HepG2 (cell line): ENCODE measurements around the gene ADM5. TPM values are rescaled to one million over a fixed set of nuclear protein-coding genes. Genes with fewer than 3 reads are reported as not detected.

ENCODE experiments used
- CREB1 ChIP-seq, 2 experiments: fragments of 450-650 bp in 1 of 2; IDR thresholded peaks; 2 replicates each; pipeline ENCODE4 v1.6.1; 2016 to 2017; ENCODE audit warnings: control low read depth in 1 of 2, mild to moderate bottlenecking in 1 of 2, missing compliant biosample characterization in 1 of 2, missing genetic modification characterization in 1 of 2
- E2F2 ChIP-seq: sonication (generic); formaldehyde crosslinking; IDR thresholded peaks from 2 replicates; pipeline ENCODE4 v1.4.0; 2020; ENCODE audit warnings: missing genetic modification reagents, borderline replicate concordance
- FOXO4 ChIP-seq: sonication (generic); formaldehyde crosslinking; conservative IDR thresholded peaks from 2 replicates; pipeline ENCODE4 v1.8.1; 2023; ENCODE audit warnings: missing genetic modification reagents
- HDAC1 ChIP-seq: sonication (generic); formaldehyde crosslinking; IDR thresholded peaks from 2 replicates; pipeline ENCODE4 v1.5.1; 2020; ENCODE audit warnings: mild to moderate bottlenecking, missing genetic modification reagents
- KLF16 ChIP-seq, 2 experiments: sonication (generic) in 1 of 2; formaldehyde crosslinking in 1 of 2; IDR thresholded peaks; 2 replicates each; pipeline versions ENCODE4 v1.6.1 to v1.8.0; 2016 to 2023; ENCODE audit warnings: missing genetic modification reagents in 2 of 2, missing compliant biosample characterization in 1 of 2
- NCOA2 ChIP-seq: sonication (generic); formaldehyde crosslinking; IDR thresholded peaks from 2 replicates; pipeline ENCODE4 v1.8.0; 2022; ENCODE audit warnings: inconsistent platforms
- RFX5 ChIP-seq: IDR thresholded peaks from 2 replicates; pipeline ENCODE4 v1.6.1; 2011; ENCODE audit warnings: low read depth, low read length, improper control_type of control experiment
- RXRA ChIP-seq: sonication (generic); formaldehyde crosslinking; IDR thresholded peaks from 2 replicates; pipeline ENCODE4 v1.5.1; 2020; ENCODE audit warnings: missing genetic modification reagents
- SP1 ChIP-seq, 2 experiments: fragments of 450-650 bp in 1 of 2; sonication (generic) in 1 of 2; formaldehyde crosslinking in 1 of 2; IDR thresholded peaks; 2 replicates each; pipeline versions ENCODE4 v1.4.0 to v1.6.1; 2016 to 2020; ENCODE audit warnings: missing genetic modification reagents in 1 of 2
- XBP1 ChIP-seq: sonication (generic); formaldehyde crosslinking; IDR thresholded peaks from 2 replicates; pipeline ENCODE4 v1.5.0; 2020; ENCODE audit warnings: missing genetic modification reagents
- ZBTB1 ChIP-seq: sonication (generic); formaldehyde crosslinking; IDR thresholded peaks from 2 replicates; pipeline ENCODE4 v1.4.0; 2020; ENCODE audit warnings: missing genetic modification reagents, borderline replicate concordance
- ZBTB39 ChIP-seq: sonication (generic); formaldehyde crosslinking; IDR thresholded peaks from 2 replicates; pipeline ENCODE4 v1.5.0; 2020; ENCODE audit warnings: missing genetic modification reagents
- ZHX2 ChIP-seq, 2 experiments: sonication (generic) in 1 of 2; formaldehyde crosslinking in 1 of 2; IDR thresholded peaks; 2 replicates each; pipeline versions ENCODE4 v1.6.1 to v1.9.0; 2014 to 2022; ENCODE audit warnings: antibody characterized with exemption in 1 of 2, borderline replicate concordance in 1 of 2, inconsistent platforms in 1 of 2, low read depth in 1 of 2, missing genetic modification reagents in 1 of 2
- ZNF20 ChIP-seq: sonication (generic); formaldehyde crosslinking; IDR thresholded peaks from 2 replicates; pipeline ENCODE4 v1.4.0; 2020; ENCODE audit warnings: mild to moderate bottlenecking, moderate library complexity, missing genetic modification reagents
- ZNF83 ChIP-seq: sonication (generic); formaldehyde crosslinking; IDR thresholded peaks from 2 replicates; pipeline ENCODE4 v1.4.0; 2020; ENCODE audit warnings: missing genetic modification reagents, mild to moderate bottlenecking, borderline replicate concordance
- polyA plus RNA-seq, 8 experiments: library from polyadenylated mRNA; depleted of rRNA in 3 of 8; stranded (reverse) in 7 of 8; unstranded in 1 of 8; fragments of >200 nt; fragmentation: Illumina TruSeq in 4 of 8; extraction: Trizol in 4 of 8; gene quantifications; 2 replicates each; pipeline versions ENCODE4 v1.2.1 to v1.2.3, GENCODE V29; 2011 to 2016; ENCODE audit warnings: low read depth in 4 of 8, missing spikeins in 1 of 8, mixed read lengths in 1 of 8; ENCODE audit not compliant: insufficient read depth in 1 of 8
- total RNA-seq, 5 experiments: library from RNA; depleted of rRNA; stranded (reverse); fragments of >200 nt; fragmentation: Illumina TruSeq; extraction: Trizol; gene quantifications; 2 replicates each; pipeline ENCODE4 v1.2.3, GENCODE V29; 2016; ENCODE audit warnings: low read depth in 1 of 5
- TF ChIP-seq, protein P1 (sequence below): sonication (generic); formaldehyde crosslinking; IDR thresholded peaks from 2 replicates; pipeline ENCODE4 v1.8.0; 2023; ENCODE audit warnings: mild to moderate bottlenecking, missing genetic modification reagents

ADM5 gene
- total and polyA plus RNA-seq, 2 of the 13 experiments (the other 11 are each of a cell fraction or from before 2014, with no cell fraction given) = 2.7 to 4.1 TPM

DNA sequence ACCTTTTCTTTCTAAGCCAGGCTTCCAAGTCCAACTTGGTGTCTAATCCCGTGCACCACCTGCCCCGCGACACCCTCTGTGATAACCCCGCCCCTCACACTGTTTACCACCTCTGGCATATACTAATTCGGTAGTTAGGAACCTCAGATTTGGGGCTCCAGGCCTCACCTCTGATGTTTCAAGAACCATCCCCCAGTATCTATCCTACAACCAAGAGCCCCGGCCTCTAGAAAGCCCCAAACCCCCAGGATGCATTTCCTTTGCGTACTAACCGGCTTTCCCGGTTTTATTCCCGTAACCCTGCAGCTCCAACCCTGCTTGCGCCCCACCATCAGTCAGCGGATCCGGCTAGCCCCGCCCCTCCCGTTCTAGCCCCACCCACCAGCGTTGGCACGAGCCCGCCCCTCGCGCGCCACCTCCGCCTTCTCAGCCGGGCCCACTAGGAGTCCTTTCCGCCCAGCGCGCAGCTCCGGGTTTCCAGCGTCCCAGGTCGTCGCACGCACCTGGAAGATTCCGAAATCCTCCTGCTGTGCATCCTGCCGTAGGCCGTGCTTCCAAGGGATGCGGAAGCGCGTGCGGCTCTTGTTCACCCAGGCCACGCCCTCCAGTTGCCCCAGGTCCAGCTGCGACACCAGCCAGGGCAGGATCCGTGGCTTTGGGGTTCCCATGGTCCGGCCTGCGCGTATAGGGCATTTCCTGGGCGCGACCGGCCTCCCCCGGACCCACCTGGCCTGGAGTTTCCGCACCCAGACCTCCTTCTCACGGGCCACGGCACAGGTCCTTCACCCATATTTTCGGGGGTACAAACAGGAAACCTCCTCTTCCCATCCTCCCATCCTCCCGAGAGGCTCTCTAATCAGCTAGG is 25.0 kb upstream of the ADM5 start (continued):
- TF ChIP-seq RFX5 = no peak
- TF ChIP-seq NCOA2 (CRISPR knock-in tag) = no peak
- no peak for TF ChIP-seq CREB1 (IDR thresholded peaks at IDR 0.05)
- TF ChIP-seq CREB1 (CRISPR knock-in tag; IDR thresholded peaks at IDR 0.05) = no peak
- TF ChIP-seq ZBTB39 = no peak
- no peak for TF ChIP-seq ZNF20 (CRISPR knock-in tag)
- TF ChIP-seq XBP1 = no peak
- TF ChIP-seq, protein P1, sequence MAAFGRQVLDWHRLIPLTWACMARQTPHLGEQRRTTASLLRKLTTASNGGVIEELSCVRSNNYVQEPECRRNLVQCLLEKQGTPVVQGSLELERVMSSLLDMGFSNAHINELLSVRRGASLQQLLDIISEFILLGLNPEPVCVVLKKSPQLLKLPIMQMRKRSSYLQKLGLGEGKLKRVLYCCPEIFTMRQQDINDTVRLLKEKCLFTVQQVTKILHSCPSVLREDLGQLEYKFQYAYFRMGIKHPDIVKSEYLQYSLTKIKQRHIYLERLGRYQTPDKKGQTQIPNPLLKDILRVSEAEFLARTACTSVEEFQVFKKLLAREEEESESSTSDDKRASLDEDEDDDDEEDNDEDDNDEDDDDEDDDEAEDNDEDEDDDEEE (CRISPR knock-in tag) = no peak
- TF ChIP-seq E2F2 (CRISPR knock-in tag) = no peak
- TF ChIP-seq FOXO4 (CRISPR knock-in tag) = no peak
- TF ChIP-seq ZNF83 (CRISPR knock-in tag) = peak; percentile 25; the same call in 1 of the 2 replicates
- TF ChIP-seq HDAC1 = peak; percentile 62
- no peak for TF ChIP-seq SP1 (IDR thresholded peaks at IDR 0.05)
- peak; percentile 61 for TF ChIP-seq SP1 (CRISPR knock-in tag; IDR thresholded peaks at IDR 0.05)
- no peak for TF ChIP-seq ZBTB1
- TF ChIP-seq ZHX2 (IDR thresholded peaks at IDR 0.05; ENCODE audit: low read depth) = no peak
- TF ChIP-seq ZHX2 (CRISPR knock-in tag; IDR thresholded peaks at IDR 0.05; ENCODE audit: borderline replicate concordance) = no peak
- TF ChIP-seq RXRA (CRISPR knock-in tag) = peak; percentile 55; the same call in 1 of the 2 replicates
- no peak for TF ChIP-seq KLF16 (CRISPR knock-in tag; IDR thresholded peaks at IDR 0.05)
